Stimulated activated CD8-positive, alpha-beta memory T cell treated with anti-CD3 and anti-CD28 coated beads, Interleukin-15, amount 100 ng/mL, for 4 hours (primary cell): ENCODE measurements around the gene TBXAS1.

Source experiments
- DNase-seq, 2 donors: peaks; one replicate each; pipeline ENCODE4 v3.0.0-alpha.2; 2020; ENCODE audit warnings: low read depth in 2 of 2

Gene TBXAS1

GRCh38 chr7:140000666-140001268 is 171.7 kb downstream of the TBXAS1 start:
- DNase-seq = no peak

GRCh38 chr7:140003913-140004382 is 174.9 kb downstream of the TBXAS1 start:
- no peak for DNase-seq

DNA sequence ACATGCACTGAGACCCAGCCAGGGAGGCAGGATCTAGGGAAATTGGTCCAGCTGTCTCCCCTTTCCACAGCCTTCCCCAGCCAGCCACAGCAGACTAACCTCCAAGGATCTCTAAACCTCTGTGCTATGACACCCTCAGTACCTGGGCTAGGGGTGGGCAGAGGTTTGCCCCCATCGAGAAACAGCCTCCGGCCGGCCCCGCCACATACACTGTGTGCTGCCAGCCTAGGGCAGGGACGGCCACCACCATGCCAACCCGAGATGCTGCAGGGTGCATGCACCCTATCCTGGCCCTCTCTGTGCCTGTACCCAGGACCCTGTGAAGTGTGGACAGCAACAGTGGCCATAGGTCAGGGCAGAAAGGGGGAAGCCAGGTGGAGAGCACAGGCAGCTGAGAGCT is 175.6 kb downstream of the TBXAS1 start:
- no peak for DNase-seq

- no peak for DNase-seq
Observed at GRCh38 chr7:140005341-140005740, 176.3 kb downstream of the TBXAS1 start.

DNA sequence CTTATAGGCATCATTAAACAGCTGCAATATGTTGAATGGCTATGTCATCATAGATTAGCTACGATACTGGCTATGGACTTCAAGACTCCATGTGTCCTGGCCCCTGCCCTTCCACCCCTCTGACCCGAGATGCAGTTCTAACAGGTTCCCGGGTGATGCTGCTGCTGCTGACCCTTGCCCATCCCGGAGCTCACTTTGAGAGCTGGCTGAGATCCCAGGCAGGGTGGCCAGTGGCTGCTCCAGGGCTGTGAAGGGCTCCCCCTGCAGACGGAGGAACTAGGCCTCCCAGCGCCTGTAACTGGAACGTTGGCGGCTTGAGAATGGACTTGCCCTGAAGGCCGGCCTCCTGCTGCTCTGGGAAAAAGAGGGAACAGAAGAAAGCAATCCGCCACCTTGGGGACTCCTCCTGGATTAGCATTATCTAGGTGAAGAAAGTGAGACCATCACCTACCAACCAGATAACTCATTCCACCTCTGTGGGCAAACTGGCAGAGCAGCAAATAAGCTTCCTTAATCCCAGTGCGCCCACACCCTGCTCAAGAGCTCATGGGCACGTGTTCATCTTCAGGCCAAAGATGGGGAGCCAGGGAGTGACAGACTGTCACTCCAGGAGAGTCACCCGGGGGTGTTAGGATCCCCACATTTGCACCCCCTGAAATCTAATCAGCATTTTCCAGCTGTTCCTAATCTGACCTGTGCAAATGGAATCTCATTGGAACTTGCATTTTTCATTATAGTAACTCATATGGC is 176.9 kb downstream of the TBXAS1 start:
- no peak for DNase-seq

GRCh38 chr7:140006600-140006999 is 177.5 kb downstream of the TBXAS1 start:
- DNase-seq = no peak

GRCh38 chr7:140007051-140007690 is 178.1 kb downstream of the TBXAS1 start:
- DNase-seq = no peak

DNA sequence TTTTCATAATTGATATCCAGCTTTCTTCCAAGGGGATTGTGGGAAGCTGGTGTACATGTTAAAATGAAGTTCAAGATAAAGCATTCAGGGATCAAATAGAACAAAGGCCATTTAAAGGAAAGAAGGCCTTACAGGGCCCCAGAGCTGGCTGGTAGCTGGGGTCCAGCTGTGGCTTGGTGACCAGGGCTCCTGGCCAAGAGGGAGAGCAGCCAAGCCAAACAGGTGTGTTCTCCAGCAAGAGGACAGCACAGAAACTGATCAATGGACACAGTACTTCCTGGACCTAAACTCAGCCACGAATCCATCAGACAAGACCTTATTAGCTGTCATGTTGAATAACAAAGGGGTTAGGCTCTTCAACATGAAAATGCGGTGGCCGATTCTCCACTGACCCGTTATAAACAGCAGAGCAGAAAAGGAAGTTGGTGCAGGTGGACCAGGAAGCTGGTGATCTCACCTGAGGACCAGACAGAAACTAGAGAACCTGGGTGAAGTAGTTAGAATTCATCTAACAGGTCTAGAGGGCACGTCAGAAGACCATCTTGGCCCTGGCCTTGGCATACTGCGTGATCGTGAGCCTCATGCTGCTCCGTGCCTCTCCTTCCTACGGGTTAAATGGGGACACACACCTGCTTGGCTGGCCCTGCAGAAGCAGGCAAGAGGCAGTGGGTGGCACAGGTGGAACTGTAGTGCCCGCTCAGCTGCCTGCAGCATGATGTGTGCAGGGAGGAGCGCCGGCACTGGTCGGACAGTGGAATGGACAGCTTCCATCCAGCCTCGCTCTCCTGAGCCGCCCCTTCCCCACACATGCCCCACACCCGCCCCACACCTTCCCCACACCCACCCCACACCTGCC is 179.9 kb downstream of the TBXAS1 start:
- no peak for DNase-seq

GRCh38 chr7:140009735-140010134 is 180.7 kb downstream of the TBXAS1 start:
- no peak for DNase-seq

DNA sequence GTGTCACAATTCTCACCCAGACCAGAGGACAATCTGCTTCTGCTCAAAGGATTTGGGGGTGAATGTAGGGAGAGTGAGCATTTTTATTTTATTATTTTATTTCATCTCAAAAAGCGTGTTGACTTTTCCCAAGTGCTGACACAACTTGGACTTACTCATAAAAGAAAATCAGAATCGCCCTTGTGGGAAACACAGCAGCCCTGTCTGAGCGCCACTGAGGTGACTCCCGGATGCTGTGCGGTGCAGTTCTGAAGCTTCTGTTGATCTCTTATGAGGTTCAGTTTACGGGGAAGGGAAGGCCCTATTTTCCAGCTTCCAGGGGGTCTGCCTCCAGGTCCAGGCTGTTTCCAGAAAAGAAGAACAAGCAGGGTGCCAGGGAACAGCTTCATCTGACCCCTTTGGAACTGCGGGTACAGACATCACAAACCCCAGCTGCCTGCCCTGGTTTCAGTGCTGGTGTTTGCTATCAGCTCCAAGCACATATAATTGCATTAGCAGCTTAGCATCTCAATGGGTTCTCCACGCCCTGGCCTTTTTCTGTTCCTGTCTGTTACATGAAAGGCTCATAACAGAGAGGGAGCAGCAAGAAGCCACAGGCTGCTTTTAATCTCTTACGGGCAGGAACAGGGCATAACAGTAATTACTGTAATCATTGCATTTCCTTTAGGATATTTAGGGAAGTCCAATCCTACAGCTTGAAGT is 181.3 kb downstream of the TBXAS1 start:
- DNase-seq = no peak

- DNase-seq = no peak
Observed at GRCh38 chr7:140013676-140014075, 184.6 kb downstream of the TBXAS1 start.

DNA sequence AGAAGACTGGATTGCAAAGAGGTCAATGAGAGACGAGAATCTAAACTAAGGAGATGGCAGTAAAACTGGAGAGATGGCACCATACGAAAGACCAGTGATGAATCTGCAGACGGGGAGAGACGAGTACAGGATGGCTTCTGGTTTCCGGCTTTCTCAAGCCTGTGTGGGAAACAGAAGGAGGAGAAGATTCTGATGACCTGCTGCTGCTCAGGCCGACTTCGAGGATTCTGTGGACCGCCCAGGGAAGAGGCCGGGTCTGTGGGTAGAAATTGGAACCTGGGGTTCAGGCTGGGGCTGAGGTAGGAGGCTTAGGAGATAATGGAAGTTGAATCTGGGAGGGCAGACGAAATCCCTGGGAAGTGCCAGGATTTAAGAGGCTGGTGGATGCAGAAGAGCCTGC is 185.1 kb downstream of the TBXAS1 start:
- no peak for DNase-seq

DNA sequence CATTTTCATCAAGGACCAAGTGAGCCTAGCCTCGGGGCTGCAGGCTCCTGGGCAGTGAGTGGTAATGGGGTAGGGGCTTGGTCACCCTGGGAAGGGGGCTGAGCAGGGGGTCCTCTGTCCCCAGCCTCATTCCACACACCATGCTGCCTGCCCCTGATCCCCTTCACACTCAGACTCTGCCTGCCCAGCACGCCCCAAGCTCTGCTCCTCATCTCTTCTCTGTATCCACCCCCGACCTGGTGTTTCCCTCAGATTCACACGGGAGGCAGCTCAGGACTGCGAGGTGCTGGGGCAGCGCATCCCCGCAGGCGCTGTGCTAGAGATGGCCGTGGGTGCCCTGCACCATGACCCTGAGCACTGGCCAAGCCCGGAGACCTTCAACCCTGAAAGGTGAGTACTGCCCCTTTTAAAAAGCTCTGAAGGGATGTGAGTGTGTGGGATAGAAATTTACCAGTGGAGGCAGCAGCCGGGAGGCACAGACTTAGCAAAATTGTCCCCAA is 186.5 kb downstream of the TBXAS1 start:
- DNase-seq = no peak

GRCh38 chr7:140016540-140016939 is 187.5 kb downstream of the TBXAS1 start:
- no peak for DNase-seq

GRCh38 chr7:140017034-140017433 is 188.0 kb downstream of the TBXAS1 start:
- DNase-seq = no peak

DNA sequence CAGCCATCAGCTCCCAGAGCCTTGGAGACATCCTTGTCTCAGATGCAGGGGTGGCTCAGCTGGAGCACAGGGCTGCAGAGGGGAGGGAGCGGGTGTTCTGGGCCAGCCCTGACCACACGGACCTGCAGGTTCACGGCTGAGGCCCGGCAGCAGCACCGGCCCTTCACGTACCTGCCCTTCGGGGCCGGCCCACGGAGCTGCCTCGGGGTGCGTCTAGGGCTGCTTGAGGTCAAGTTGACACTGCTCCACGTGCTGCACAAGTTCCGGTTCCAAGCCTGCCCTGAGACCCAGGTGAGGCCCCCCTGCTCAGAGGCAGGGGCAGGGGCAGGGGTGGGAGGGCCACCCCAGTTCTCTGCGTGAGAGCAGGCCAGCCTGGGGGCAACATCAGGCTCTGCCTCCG is 188.5 kb downstream of the TBXAS1 start:
- no peak for DNase-seq

DNA sequence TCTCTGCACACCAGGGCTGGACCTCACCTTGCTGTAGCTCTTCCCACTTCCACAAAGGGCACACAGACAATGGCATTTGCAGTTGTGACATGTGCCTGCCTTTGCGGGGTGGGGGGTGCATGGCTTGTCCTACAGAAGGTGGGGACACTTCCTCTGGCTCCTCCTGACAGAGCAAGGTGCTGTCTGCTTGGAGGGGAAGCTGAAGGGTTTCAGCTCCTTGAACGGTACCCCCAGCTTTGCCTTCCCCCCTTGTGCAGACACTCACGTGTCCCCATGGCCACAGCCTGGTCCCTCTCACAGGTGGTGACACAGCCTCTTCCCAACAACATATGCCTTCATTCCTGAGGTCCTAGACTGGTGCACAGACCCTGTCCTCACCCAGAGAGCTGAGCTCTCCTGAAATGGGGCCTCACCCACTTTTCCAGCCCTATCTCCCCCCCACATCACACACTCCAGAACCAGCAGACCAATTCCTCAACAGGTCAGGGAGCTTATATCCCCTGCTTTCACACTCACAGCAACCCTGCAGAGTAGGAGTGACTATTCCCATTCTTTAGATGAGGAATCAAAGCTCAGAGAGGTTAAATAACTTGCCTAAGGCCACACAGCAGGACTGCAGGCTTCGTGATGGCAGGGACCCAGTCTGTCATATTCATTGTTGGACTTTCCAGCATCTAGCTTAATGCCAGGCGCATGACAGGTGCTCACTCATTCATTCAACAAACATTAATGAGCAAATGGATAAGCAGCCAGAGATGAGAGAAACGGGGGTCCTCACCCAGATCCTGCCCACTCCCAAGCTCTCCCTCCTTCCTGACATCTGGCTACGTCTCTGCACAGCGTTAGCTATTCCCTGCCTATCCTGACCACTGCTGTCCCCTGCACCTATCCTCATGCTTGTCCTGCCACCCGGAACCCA is 189.3 kb downstream of the TBXAS1 start:
- no peak for DNase-seq

GRCh38 chr7:140019172-140019571 is 190.1 kb downstream of the TBXAS1 start:
- no peak for DNase-seq

- DNase-seq = no peak
Observed at GRCh38 chr7:140019606-140020005, 190.5 kb downstream of the TBXAS1 start.

- no peak for DNase-seq
Observed at GRCh38 chr7:140021603-140022002, 192.5 kb downstream of the TBXAS1 start.
